H1 (cell line): ENCODE data around the gene CCDC77. TPM values are rescaled to one million over a fixed set of nuclear protein-coding genes. Genes with fewer than 3 reads are reported as not detected.

ENCODE experiments used
- CTCF ChIA-PET: fragments of 300-600 bp; sonication (Branson Sonifier 250); formaldehyde crosslinking; loops from one replicate; lab custom pipeline; 2021; ENCODE audit not compliant: partially characterized antibody; lab: Charles Lee
- POLR2A ChIA-PET: fragments of 300-600 bp; sonication (Branson Sonifier 250); formaldehyde crosslinking; loops from one replicate; lab custom pipeline; 2021; ENCODE audit warnings: inconsistent platforms; ENCODE audit not compliant: partially characterized antibody; lab: Charles Lee
- DNase-seq, 2 experiments: peaks; one replicate each; pipeline versions ENCODE4 v3.0.0 to v3.0.0-alpha.2; 2010 to 2022; ENCODE audit warnings: low spot score in 2 of 2, low read depth in 1 of 2, mixed read lengths in 1 of 2
- FAIRE-seq: peaks from 2 replicates; lab custom pipeline; 2011; peaks lifted over from hg19 to GRCh38; lab: Jason Lieb, UNC
- H2AFZ ChIP-seq: 2 replicates; pipeline ENCODE4 v1.8.1; 2012; ENCODE audit warnings: low read length, inconsistent platforms
- H2AK5ac ChIP-seq: 2 replicates; pipeline ENCODE4 v1.6.1; 2013; ENCODE audit warnings: low read depth, low read length
- H2BK120ac ChIP-seq: replicated peaks from 2 replicates; pipeline ENCODE3; 2013; ENCODE audit warnings: low read depth, low read length, inconsistent platforms
- H2BK12ac ChIP-seq: 2 replicates; pipeline ENCODE4 v1.6.1; 2013; ENCODE audit warnings: low read depth, low read length
- H2BK15ac ChIP-seq: 2 replicates; pipeline ENCODE4 v1.6.1; 2013; ENCODE audit warnings: low read length
- H2BK20ac ChIP-seq: 2 replicates; pipeline ENCODE4 v1.6.1; 2013; ENCODE audit warnings: low read length
- H2BK5ac ChIP-seq: 2 replicates; pipeline ENCODE4 v1.6.1; 2013; ENCODE audit warnings: low read depth, low read length
- H3K14ac ChIP-seq: 2 replicates; pipeline ENCODE4 v1.6.1; 2013; ENCODE audit warnings: inconsistent platforms; ENCODE audit not compliant: insufficient read length
- H3K18ac ChIP-seq: 2 replicates; pipeline ENCODE4 v1.6.1; 2013; ENCODE audit warnings: low read length; ENCODE audit errors: extremely low read depth
- H3K23ac ChIP-seq: 2 replicates; pipeline ENCODE4 v1.6.1; 2013; ENCODE audit warnings: inconsistent platforms; ENCODE audit not compliant: insufficient read length
- H3K23me2 ChIP-seq: 2 replicates; pipeline ENCODE4 v1.6.1; 2013; ENCODE audit warnings: low read depth, low read length
- H3K27ac ChIP-seq: 2 replicates; pipeline ENCODE4 v1.6.1; 2011; ENCODE audit warnings: low read depth, low read length, inconsistent platforms
- H3K27me3 ChIP-seq, 4 experiments: replicated peaks in 1 of 4; 1 replicate in 1 of 4; 2 replicates in 3 of 4; pipeline versions ENCODE4 v1.6.1 to v1.8.1; 2011 to 2013; ENCODE audit warnings: low read length in 3 of 4, mild to moderate bottlenecking in 3 of 4, inconsistent platforms in 2 of 4, mixed read lengths in 2 of 4, moderate library complexity in 1 of 4; ENCODE audit not compliant: control insufficient read depth in 3 of 4, insufficient read depth in 3 of 4; ENCODE audit errors: extremely low read depth in 1 of 4
- H3K36me3 ChIP-seq, 4 experiments: 2 replicates each; pipeline versions ENCODE4 v1.6.1 to v1.8.1; 2011 to 2013; ENCODE audit warnings: mild to moderate bottlenecking in 4 of 4, low read length in 3 of 4, moderate library complexity in 2 of 4, control low read depth in 1 of 4, inconsistent platforms in 1 of 4; ENCODE audit not compliant: insufficient read depth in 4 of 4, control insufficient read depth in 2 of 4
- H3K4ac ChIP-seq: replicated peaks from 2 replicates; pipeline ENCODE3; 2013; ENCODE audit warnings: low read length, low read depth, mixed read lengths, inconsistent platforms; ENCODE audit not compliant: insufficient read length
- H3K4me1 ChIP-seq, 4 experiments: replicated peaks in 1 of 4; 1 replicate in 1 of 4; 2 replicates in 3 of 4; pipeline versions ENCODE4 v1.6.1 to v1.8.1; 2011 to 2013; ENCODE audit warnings: low read length in 3 of 4, inconsistent platforms in 2 of 4, mixed read lengths in 1 of 4; ENCODE audit not compliant: insufficient read depth in 4 of 4, control insufficient read depth in 3 of 4
- H3K4me2 ChIP-seq, 2 experiments: 2 replicates each; pipeline versions ENCODE4 v1.6.1 to v1.8.1; 2011 to 2013; ENCODE audit warnings: low read depth in 2 of 2, low read length in 2 of 2, control low read depth in 1 of 2, inconsistent platforms in 1 of 2, mild to moderate bottlenecking in 1 of 2; ENCODE audit not compliant: insufficient read depth in 1 of 2
- H3K4me3 ChIP-seq, 4 experiments: fragments of 200-600, 300-600 bp in 1 of 4; sonication (generic), shearing (Covaris generic), sonication (Bioruptor Twin) in 1 of 4; 2 replicates each; pipeline versions ENCODE4 v1.5.1 to v1.8.1; 2011 to 2016; ENCODE audit warnings: low read length in 4 of 4, low read depth in 3 of 4, control low read depth in 2 of 4, inconsistent platforms in 2 of 4, mild to moderate bottlenecking in 2 of 4, mixed read lengths in 1 of 4, moderate library complexity in 1 of 4; ENCODE audit not compliant: insufficient read depth in 2 of 4; ENCODE audit errors: extremely low read depth in 1 of 4
- H3K56ac ChIP-seq: replicated peaks from 2 replicates; pipeline ENCODE3; 2013; ENCODE audit warnings: low read depth, mild to moderate bottlenecking, mixed read lengths, low read length, inconsistent platforms; ENCODE audit not compliant: insufficient read length
- H3K79me1 ChIP-seq: 2 replicates; pipeline ENCODE4 v1.6.1; 2013; ENCODE audit warnings: low read depth, low read length, control low read depth
- H3K79me2 ChIP-seq, 2 experiments: 2 replicates each; pipeline versions ENCODE4 v1.6.1 to v1.8.1; 2012 to 2013; ENCODE audit warnings: low read length in 2 of 2, mild to moderate bottlenecking in 2 of 2, inconsistent platforms in 1 of 2; ENCODE audit not compliant: insufficient read depth in 2 of 2, control insufficient read depth in 1 of 2
- H3K9ac ChIP-seq, 4 experiments: replicated peaks in 1 of 4; 1 replicate in 1 of 4; 2 replicates in 3 of 4; pipeline versions ENCODE4 v1.6.1 to v1.8.1; 2011 to 2013; ENCODE audit warnings: low read depth in 3 of 4, low read length in 3 of 4, control low read depth in 2 of 4, mild to moderate bottlenecking in 2 of 4, moderate library complexity in 2 of 4, inconsistent platforms in 1 of 4; ENCODE audit errors: extremely low read depth in 1 of 4
- H3K9me3 ChIP-seq, 2 experiments: 2 replicates each; pipeline versions ENCODE4 v1.6.1 to v1.8.1; 2012 to 2013; ENCODE audit warnings: mild to moderate bottlenecking in 2 of 2, moderate library complexity in 2 of 2, control low read depth in 1 of 2, inconsistent platforms in 1 of 2, low read depth in 1 of 2, low read length in 1 of 2, mixed read lengths in 1 of 2; ENCODE audit not compliant: insufficient read depth in 2 of 2
- H4K20me1 ChIP-seq, 2 experiments: replicated peaks in 1 of 2; 2 replicates each; pipeline versions ENCODE3 to v1.8.1; 2011 to 2013; ENCODE audit warnings: inconsistent platforms in 2 of 2, low read length in 2 of 2, mild to moderate bottlenecking in 1 of 2; ENCODE audit not compliant: insufficient read depth in 2 of 2, control insufficient read depth in 1 of 2
- H4K5ac ChIP-seq: 2 replicates; pipeline ENCODE4 v1.6.1; 2013; ENCODE audit warnings: low read length, low read depth, mixed read lengths, inconsistent platforms; ENCODE audit not compliant: insufficient read length
- H4K8ac ChIP-seq: 2 replicates; pipeline ENCODE4 v1.8.0; 2013; ENCODE audit warnings: mild to moderate bottlenecking, moderate library complexity, low read length, inconsistent platforms; ENCODE audit not compliant: insufficient read depth; ENCODE audit errors: extremely low read depth
- H4K91ac ChIP-seq: replicated peaks from 2 replicates; pipeline ENCODE3; 2013; ENCODE audit warnings: low read length, mixed read lengths, inconsistent platforms; ENCODE audit not compliant: insufficient read length
- BCL11A ChIP-seq, 2 experiments: IDR thresholded peaks; one replicate each; pipeline ENCODE4 v1.6.1; 2011; ENCODE audit warnings: low read depth in 2 of 2, low read length in 2 of 2, mild to moderate bottlenecking in 2 of 2
- CHD1 ChIP-seq: IDR thresholded peaks from 2 replicates; pipeline ENCODE4 v1.6.1; 2012; ENCODE audit warnings: low read depth, low read length, improper control_type of control experiment
- JUN ChIP-seq: IDR thresholded peaks from 2 replicates; pipeline ENCODE4 v1.6.1; 2011; ENCODE audit warnings: low read depth, mild to moderate bottlenecking, improper control_type of control experiment, low read length
- KDM1A ChIP-seq: fragments of 200-600, 300-600 bp; sonication (generic); IDR thresholded peaks from 2 replicates; pipeline ENCODE4 v1.7.1; 2016; ENCODE audit warnings: mild to moderate bottlenecking, low read length, borderline replicate concordance
- NANOG ChIP-seq: IDR thresholded peaks from 2 replicates; pipeline ENCODE4 v1.6.1; 2011; ENCODE audit warnings: low read length, low read depth, mild to moderate bottlenecking, inconsistent platforms; ENCODE audit not compliant: insufficient read depth, poor library complexity, severe bottlenecking
- NRF1 ChIP-seq: IDR thresholded peaks from 2 replicates; pipeline ENCODE4 v1.6.1; 2011; ENCODE audit warnings: mild to moderate bottlenecking, low read depth, low read length, improper control_type of control experiment
- PHF8 ChIP-seq: fragments of 200-600 bp; sonication (generic); conservative IDR thresholded peaks from 2 replicates; pipeline ENCODE4 v1.7.1; 2012; ENCODE audit warnings: low read depth, mild to moderate bottlenecking, inconsistent platforms, low read length, moderate library complexity
- POU5F1 ChIP-seq: IDR thresholded peaks from 2 replicates; pipeline ENCODE4 v1.6.1; 2011; ENCODE audit warnings: low read depth, mild to moderate bottlenecking, low read length, moderate library complexity
- RFX5 ChIP-seq: IDR thresholded peaks from 2 replicates; pipeline ENCODE4 v1.6.1; 2011; ENCODE audit warnings: low read depth, low read length, improper control_type of control experiment, borderline replicate concordance
- SP4 ChIP-seq: IDR thresholded peaks from 2 replicates; pipeline ENCODE4 v1.6.1; 2012; ENCODE audit warnings: low read length, inconsistent platforms
- WGBS, 2 experiments: shearing (Covaris generic) in 1 of 2; methylation state at CpG; one replicate each; pipeline versions ENCODE4 v1.1.6 to v1.1.7; 2013 to 2015; ENCODE audit warnings: low lambda C conversion rate in 2 of 2, mixed read lengths in 2 of 2, inconsistent platforms in 1 of 2, low coverage in 1 of 2, missing lambda C conversion rate in 1 of 2; ENCODE audit not compliant: insufficient replicate concordance in 2 of 2, insufficient coverage in 1 of 2, insufficient read length in 1 of 2; ENCODE audit errors: extremely low coverage in 1 of 2, missing lambda C conversion rate in 1 of 2; 5-methylcytosine and 5-hydroxymethylcytosine counted together
- polyA plus RNA-seq, 7 experiments: library from polyadenylated mRNA; depleted of rRNA in 3 of 7; stranded (reverse) in 5 of 7; unstranded in 2 of 7; fragments of >200 nt in 5 of 7; fragments of 200-250 nt in 2 of 7; gene quantifications; 1 replicate in 5 of 7; 2 replicates in 1 of 7; 4 replicates in 1 of 7; pipeline versions ENCODE4 v1.2.1 to v1.2.3, GENCODE V29; 2011 to 2013; ENCODE audit warnings: missing spikeins in 2 of 7, mixed read lengths in 2 of 7
- total RNA-seq: library from RNA; stranded (reverse); fragmentation: NEBNext Ultra II Directional; extraction: Animal tissue kit (Norgen Biotek cat#: 25700); gene quantifications from 2 replicates; pipeline ENCODE4 v1.2.1, GENCODE V29; 2021
- TF ChIP-seq, protein P1 (sequence below): IDR thresholded peaks from 2 replicates; pipeline ENCODE4 v1.6.1; 2012; ENCODE audit warnings: inconsistent platforms
- TF ChIP-seq, protein P2 (sequence below): IDR thresholded peaks from 2 replicates; pipeline ENCODE4 v1.6.1; 2012; ENCODE audit warnings: low read length, inconsistent platforms

CCDC77 gene
- total and polyA plus RNA-seq, 2 of the 8 experiments (the other 6 are each of a cell fraction or from before 2014, with no cell fraction given) = 10.3 to 30.4 TPM

DNA sequence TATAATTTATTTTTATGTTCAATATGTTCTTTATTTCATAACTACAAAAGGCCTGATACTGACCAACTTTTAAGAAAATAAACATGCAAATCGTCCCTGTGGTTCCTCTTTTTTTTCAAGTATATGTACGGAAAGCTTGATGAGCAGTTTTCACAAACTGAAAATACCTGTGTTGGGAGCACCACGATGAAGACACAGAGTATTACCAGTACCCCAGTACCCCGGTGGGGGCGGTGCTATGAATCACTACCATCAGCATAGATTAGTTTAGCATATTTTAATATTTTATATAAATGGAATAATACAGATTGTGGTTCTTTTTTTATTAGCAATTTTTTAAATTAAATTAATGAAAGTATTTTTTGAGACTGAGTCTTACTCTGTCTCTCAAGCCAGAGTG, 65.3 kb downstream of the CCDC77 start:
- Histone ChIP-seq H4K8ac (no peak overlapping the region), H3K9ac (no peak overlapping the region), H3K4ac (no peak overlapping the region), H3K56ac (no peak overlapping the region), H3K4me2 (no peak overlapping the region), H3K4me3 (no peak overlapping the region), H3K14ac (no peak overlapping the region), H2BK20ac (no peak overlapping the region), H3K27ac (no peak overlapping the region), H3K18ac (no peak overlapping the region), H2BK12ac (no peak overlapping the region), H3K9me3 (no peaks in the 10 kb centered on the region), H3K79me2 (no peaks in the 10 kb centered on the region; a peak in 1 of 4 replicates), H4K91ac (no peak overlapping the region), H3K36me3 (no peaks in the 10 kb centered on the region), H2BK5ac (no peak overlapping the region), H2AK5ac (no peak overlapping the region), H2BK120ac (no peak overlapping the region), H4K20me1 (peaks cover 0 to 7% of the 10 kb centered on the region in 2 experiments), H3K4me1 (peaks cover 0 to 4% (median 0%) of the 10 kb centered on the region in 4 experiments; a peak in 2 of 7 replicates), H3K23ac (no peak overlapping the region), H4K5ac (no peak overlapping the region), H2BK15ac (no peak overlapping the region), H3K79me1 (no peaks in the 10 kb centered on the region; the same call in 1 of the 2 replicates), H3K23me2 (no peaks in the 10 kb centered on the region), H3K27me3 (peaks cover 0 to 5% (median under 1%) of the 10 kb centered on the region in 4 experiments; a peak in 3 of 7 replicates), H2AFZ (no peak overlapping the region)
- CTCF ChIA-PET = interaction anchor here (0.6 to 2.3 kb wide), 8 partner anchors 11 to 81 kb away, joined by 3 to 8 read pairs (median 4); no protein-coding TSS in a partner anchor
- FAIRE-seq (no peak), DNase-seq (no peak)
- 95% methylated on average over 5 of the region's 5 CpGs; no CpG with 5 or more reads in 1 of the 2 experiments for WGBS, 2 experiments
- POLR2A ChIA-PET = no interaction called here
- TF ChIP-seq BCL11A (IDR thresholded peaks at IDR 0.05; ENCODE audit: low read depth in 2 of 2, low read length in 2 of 2) (no peak), RFX5 (no peak), NRF1 (no peak), JUN (no peak), KDM1A (no peak), NANOG (no peak), CHD1 (no peak), PHF8 (no peak), POU5F1 (no peak), SP4 (no peak)
- TF ChIP-seq, protein P1, sequence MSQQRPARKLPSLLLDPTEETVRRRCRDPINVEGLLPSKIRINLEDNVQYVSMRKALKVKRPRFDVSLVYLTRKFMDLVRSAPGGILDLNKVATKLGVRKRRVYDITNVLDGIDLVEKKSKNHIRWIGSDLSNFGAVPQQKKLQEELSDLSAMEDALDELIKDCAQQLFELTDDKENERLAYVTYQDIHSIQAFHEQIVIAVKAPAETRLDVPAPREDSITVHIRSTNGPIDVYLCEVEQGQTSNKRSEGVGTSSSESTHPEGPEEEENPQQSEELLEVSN = no peak
- TF ChIP-seq, protein P2, sequence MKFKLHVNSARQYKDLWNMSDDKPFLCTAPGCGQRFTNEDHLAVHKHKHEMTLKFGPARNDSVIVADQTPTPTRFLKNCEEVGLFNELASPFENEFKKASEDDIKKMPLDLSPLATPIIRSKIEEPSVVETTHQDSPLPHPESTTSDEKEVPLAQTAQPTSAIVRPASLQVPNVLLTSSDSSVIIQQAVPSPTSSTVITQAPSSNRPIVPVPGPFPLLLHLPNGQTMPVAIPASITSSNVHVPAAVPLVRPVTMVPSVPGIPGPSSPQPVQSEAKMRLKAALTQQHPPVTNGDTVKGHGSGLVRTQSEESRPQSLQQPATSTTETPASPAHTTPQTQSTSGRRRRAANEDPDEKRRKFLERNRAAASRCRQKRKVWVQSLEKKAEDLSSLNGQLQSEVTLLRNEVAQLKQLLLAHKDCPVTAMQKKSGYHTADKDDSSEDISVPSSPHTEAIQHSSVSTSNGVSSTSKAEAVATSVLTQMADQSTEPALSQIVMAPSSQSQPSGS = no peak
